Activated CD8-positive, alpha-beta memory T cell treated with anti-CD3 and anti-CD28 coated beads for 4 hours (primary cell): ENCODE measurements around the gene GRB2.
"Not testable (repeated sequence)": the region's sequence is repeated elsewhere in the genome, so short reads cannot be mapped to it uniquely, and the experiment has no call there.

Experiments used
- DNase-seq, 2 donors: peaks; one replicate each; pipeline ENCODE4 v3.0.0-alpha.2; 2020; ENCODE audit warnings: low read depth in 2 of 2

Gene GRB2

DNA sequence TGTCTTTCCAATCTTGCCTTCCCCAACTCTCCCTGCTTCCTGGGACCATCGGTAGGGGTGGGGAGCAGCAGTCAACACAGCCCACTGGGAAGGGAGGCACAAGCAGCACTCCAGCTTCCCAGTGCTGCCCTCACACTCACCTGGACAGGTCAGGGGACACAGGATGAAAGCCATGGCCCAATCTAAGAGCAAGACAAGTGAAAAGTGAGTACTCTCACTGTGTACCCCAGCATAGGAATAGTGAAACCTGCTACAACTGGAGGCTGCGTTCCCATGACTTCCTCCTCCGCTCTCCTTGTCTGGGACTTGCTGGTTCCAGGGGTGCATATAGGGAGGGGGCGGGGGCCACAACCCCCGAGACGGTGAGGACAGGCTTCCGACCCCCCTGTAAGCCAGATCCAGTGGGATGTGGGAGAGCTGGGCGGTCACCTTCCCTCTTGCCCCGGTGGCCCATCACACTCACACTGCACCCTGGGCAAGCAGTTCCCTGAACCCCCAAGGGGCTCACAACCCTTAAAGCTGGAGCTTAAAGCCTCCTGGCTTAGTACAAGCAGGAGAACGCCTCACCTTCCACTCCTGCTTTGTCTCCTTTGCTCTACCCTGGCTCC lies 86.8 kb downstream of the GRB2 start:
- DNase-seq: no peak

DNA sequence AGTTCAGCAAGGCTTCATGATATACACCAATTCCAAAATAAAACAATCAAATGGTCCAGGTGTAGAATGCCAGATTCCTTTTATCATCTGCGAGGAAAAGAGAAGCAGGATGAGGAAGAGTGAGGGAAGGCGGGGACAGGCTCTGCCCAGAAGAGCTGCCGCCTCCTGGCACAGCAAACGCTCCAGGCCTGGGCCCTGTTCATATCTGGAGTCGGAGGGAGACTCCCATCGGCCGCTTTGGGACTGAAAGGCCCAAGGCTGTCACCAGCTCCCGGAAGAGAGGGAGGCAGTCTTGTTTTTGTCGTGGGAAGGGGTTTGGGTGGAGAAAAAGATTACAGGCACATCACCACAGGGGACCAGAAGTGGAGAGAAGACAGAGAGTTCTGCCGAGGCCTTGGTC lies 87.3 kb downstream of the GRB2 start:
- DNase-seq: no peak

DNA sequence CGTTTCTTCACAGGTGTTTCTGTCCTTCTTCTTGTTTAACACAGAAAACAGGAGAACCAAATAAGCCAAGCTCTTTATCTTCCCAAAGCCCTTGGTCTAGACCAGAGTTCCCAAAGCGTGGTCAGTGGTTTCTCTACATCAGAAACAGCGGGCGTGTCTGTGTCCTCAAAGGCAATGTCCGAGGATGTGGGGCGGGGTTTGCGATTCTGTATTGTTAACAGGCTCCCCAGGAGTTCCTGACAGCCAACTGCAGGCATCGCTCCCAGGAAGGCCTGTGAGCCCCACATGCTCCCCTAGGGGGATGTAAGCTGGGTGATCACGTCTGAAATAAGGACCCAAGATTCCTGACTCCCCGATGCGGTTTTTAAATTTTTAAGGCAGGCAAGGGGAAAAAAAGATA lies 87.8 kb downstream of the GRB2 start:
- no peak for DNase-seq

DNA sequence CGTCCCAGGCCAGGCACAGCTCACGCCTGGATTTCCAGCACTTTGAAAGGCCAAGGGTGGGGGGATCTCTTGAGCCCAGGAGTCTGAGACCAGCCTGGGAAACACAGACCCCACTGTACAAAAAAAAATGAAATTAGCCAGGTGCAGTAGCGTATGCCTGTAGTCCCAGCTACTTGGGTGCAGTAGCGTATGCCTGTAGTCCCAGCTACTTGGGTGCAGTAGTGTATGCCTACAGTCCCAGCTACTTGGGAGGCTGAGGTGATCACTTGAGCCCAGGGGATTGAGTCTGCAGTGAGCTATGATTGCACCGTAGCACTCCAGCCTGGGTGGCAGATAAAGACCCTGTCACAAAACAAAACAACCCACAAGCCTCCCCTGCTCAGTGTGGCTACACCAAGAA lies 89.2 kb downstream of the GRB2 start:
- no peak for DNase-seq

DNA sequence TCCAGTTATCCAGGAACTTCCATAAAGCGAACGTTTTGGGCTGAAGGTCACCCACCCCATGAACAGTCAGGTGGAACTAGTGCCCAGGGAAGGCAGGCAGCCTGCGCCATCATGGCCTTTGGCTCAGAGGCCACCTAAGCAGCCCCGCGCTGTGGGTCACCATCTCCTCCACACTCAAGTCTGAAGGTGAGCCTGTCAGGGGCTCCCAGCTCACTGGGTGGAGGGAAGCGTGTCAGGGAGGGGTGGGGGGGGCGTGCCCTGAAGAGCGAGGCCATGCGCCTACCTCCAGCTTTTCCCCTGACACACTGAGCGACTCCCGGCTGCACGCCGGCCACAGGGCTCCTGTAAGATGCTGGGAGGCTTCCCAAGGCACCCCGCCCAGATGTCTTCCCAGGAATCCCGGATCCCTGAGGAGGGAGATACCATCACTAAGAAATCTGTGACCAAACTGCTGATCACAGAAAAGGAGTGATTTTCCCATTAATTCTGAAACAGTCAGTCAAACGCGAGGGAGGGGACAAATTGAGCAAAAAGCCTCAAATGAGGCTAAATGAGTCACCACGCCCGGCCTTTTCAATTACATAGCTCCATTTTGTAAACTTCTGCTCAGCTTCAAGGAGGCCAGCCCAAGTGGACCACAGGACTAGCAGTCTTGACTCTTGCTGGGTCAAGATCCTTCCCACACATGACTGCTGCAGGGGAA lies 89.8 kb downstream of the GRB2 start:
- no peak for DNase-seq

DNA sequence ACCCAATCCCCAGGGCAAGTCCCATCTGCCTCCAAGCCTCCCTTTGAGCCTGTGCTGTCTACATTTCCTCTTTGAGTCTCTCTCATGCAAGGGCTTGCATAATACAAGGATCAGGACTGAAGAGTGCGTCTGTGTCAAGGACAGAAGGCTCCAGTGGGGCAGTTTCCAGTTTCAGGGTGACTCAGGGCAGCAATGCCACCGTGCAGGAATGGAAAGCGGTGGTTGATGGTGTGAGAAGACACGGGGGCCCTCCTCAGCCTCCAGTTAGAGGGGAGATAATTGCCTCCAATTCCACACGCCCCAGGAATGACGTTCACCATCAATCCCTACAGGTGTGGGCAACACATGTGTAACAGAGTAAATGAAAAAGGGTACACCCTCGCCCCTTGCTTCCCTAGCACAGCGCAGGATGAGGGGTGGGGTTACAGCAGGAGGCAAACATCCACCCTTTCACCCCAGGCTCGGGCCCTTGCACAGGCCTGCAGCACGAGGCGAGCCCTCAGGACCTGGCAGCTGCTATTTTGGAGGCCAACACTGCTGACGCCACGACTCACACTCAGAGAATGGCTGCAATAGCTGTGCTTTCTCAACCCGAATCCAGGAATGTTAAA lies 91.4 kb downstream of the GRB2 start:
- DNase-seq: no peak

DNA sequence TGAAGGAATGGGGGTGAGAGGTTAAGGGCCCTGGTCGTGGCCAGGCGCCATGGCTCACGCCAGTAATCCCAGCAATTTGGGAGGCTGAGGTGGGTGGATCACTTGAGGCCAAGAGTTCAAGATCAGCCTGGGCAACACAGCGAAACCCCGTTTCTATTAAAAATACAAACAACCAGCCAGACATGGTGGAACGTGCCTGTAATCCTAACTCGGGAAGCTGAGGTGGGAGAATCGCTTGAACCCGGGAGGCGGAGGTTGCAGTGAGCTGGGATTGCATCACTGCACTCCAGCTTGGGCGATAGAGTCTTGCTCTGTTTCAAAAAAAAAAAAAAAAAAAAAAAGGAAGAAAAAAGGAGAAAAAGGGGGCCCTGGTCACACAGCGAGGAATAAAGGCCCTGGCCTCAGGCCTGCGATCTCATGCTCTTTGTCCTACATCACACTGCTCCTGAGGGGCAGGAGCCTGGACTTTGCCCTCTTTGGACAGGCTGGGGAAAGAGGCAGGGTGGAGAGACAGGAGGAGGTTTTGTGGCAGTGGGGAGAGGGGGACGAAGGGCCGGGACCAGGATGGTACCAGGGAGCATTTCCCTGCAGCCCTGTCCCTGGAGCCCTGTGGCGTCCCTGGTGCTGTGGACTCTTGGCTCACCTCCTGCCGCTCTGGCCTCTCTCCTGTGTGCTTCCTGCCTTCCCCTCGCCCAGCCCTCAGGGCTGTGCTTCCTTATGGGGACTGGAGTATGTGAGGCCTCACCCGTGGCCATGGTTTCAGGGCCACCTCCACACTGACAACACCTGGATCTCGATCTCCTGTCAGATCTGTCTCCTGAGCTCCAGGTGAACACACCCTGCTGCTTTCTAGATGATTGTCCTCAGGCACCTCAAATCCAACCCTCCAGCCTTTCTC lies 96.5 kb downstream of the GRB2 start:
- no peak for DNase-seq

DNA sequence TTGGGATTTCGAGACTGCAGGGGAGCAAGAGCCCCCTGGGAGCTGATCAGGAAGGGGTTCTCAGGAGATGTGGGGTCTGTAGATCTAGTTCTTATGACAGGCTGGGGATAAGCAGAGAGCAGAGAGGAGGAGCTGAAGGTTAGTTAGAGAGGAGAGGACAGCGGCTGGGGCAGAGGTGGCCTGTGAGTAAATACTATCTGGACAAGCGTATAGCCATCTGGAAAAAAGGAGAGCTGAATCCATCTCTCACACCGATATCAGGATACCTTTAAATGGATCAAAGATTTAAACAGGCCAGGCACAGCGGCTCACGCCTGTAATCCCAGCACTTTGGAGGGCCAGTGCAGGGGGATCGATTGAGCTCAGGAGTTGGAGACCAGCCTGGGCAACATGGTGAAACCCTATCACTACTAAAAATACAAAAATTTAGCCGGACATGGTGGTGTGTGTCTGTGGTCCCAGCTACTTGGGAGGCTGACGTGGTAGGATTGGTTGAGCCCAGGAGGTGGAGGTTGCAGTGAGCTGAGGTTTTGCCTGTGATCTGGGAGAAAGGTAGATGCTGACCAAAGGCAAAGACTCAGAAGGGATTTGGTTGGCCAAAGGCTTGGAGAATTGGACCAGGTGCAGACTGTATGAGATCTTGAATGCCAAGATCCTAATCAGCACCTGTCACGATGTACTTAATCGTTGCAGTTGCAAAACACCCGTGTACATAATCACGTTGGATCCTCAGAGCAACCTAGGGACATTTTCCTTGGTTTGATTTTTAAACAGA lies 97.3 kb downstream of the GRB2 start:
- DNase-seq: no peak

DNA sequence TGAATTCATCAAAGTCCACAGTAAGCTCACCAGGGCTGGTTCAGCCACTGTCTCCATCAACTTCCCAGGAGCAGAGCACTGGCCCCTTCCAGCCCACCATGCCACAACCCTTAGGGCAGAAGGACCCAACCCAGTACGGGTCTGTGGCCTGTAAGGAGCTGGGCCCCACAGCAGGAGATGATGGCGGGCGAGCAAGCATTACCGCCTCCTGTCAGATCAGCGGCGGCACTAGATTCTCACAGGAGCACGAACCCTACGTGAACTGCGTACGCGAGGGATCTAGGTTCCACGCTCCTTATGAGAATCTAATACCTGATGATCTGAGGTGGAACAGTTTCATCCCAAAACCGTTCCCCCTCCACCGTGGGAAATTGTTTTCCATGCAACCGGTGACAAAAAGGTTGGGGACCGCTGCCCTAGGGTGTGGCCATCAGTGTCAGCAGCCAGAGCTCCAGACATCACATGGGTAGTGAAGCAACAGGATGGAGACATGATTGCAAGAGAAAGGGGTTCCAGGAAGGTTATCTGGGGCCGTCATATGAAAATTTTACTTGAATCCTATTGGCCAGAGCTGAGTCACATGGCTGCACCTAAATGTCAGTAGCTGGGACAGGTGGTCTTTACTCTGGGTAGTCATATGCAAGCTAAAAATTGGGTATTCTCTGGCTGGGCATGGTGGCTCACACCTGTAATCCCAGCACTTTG lies 103.8 kb downstream of the GRB2 start:
- DNase-seq: no peak

DNA sequence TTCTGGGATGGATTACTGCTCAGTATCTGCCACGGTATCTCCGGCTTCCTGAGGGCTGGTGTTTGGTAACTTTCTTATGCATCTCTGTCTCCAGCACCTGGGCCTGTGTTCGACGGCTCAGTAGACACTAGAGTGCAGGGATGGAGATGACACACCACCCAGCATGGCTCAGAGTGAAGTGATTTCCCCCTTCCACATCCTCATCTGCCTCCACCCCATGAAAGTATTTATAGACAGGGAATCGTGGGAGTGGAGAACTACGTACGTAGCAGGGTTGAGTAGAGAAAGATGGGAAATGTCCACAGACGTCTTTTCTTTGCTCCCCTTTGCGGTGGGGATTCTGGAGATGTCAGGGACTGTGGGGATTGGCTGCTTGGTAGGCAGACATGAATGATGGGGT lies 104.4 kb downstream of the GRB2 start:
- no peak for DNase-seq

DNA sequence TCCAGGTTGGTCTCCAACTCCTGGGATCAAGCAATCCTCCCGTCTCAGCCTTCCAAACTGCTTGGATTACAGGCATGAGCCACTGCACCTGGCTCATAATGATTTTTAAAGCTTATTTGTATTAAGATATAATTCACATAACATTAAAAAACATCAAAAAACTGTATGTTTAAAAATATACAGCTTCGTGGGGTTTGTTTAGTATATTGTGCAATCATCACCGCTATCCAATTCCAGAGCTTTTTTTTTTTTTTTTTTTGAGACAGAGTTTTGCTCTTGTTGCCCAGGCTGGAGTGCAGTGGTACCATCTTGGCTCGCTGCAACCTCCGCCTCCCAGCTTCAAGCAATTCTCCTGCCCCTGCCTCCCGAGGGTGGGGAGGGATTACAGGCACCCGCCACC lies 105.2 kb downstream of the GRB2 start:
- DNase-seq: no peak

DNA sequence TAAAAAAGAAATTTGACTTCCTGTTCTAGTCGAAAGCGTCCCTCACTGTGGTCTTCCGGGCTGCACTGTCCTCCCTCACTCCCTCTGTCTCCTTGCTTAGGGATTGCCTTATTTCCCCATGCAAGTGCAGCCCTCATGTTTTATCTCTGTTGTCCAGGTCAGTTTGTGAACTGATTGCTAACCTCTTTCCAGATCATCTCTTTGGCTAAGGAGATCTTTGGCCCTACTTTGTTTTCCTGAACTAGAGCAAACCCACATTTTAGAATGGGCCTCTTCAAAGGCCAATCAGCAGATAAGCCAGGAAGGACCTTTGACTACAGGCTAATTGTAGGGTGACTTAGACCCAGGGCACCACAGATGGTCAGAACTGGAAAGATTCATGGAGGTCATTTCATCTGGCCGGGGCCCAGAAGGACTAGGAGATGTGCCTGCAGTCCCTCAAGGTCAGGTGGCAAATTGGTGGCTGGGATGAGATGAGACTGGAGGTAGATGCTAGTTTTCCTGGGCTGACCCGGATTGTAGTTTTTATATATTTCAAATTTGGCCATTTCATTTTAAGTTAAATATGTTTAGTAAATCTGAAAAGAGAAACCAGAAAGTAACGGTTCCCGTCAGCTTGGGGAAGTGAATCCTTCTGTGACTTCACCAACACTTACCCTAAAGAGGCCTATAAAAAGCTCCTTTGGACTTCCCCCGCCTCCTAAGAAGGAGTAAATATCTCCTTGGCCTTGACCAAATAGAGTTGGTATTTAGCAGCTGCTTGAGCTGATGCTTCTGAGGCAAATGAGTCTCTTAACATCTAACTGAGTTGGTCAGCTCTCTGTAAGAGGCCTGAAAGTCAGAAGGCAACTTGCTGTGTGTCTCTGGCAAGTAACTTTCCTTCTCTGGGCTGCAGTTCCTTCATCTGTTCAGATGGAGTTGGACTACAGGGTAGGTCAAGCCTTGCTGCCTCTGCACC lies 110.0 kb downstream of the GRB2 start:
- DNase-seq: no peak

DNA sequence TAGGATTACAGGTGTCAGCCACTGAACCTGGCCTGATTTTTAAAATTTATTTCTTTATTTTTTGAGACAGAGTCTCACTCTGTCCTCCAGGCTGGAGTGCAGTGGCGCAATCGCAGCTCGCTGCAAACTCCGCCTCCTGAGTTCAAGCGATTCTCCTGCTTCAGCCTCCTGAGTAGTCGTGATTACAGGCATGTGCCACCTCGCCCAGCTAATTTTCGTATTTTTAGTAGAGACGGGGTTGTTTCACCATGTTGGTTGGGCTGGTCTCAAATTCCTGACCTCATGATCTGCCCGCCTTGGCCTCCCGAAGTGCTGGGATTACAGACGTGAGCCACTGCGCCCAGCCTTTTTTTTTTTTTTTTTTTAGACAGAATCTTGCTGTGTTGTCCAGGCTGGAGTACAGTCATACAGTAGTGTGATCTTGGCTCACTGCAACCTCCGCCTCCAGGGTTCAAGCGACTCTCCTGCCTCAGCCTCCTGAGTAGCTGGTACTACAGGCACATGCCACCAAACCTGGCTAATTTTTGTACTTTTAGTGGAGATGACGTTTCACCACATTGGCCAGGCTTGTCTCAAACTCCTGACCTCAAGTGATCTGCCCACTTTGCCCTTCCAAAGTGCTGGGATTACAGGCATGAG lies 112.5 kb downstream of the GRB2 start:
- DNase-seq: not testable (repeated sequence)

DNA sequence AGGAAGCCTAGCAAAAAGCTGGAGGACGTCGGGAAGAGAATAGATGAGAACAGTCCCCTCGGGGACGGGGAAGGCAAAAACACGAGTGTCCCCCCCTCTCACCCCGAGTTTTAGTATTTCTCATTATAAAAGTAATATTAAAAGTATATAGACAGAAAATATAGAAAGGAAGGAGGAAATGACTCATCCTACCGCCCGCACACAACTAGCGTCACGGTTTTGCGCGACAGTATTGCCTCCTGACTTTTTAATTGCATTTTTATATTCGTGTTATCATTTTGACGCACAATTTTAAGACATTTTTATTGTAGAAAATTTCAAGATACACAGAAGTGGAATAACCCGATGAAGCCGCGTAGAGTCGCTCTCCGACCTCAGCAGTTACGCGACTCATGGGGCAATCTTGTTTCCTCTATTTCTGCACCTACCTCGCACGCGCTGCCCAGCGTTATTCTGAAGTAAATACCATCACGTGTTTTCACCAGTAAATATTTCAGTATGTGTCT lies 115.6 kb downstream of the GRB2 start:
- peak; percentile 41 to 43 for DNase-seq

DNA sequence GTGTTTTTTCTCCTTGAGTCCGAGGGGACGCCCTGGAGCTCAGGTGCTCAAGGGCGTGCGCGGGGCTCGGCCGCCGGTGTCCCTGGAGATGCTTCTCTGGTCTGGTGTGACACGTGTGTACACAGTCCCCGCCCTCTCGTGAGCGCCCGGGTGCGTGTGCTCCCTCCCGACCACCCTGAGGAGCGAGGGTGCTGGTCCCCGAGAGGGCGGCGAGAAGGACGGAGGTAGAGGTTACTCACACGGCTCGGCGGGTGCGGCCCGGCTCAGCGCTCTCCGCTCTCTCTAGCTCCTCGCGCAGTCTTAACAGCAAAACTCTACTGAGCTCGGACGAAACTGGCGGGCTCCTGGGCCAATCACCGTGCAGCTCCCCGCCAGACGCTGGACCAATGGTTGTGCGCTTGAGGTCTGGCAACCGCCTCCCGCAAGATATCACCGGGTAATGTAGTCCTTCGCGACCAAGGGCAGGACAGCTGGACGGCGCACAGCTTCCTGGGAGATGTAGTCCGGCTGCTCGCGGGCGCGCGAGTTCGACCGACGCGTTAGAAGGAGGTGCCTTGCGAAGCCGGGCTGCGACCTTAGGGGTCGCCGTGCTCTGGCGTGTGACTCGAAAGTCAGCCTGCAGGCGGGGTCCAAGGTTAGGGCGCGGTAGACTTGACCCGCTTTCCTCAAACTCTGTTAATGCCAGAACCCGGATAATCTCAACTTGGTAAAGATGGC lies 116.2 kb downstream of the GRB2 start, which contains the start of gene SLC25A19:
Gene SLC25A19 (minus strand): TSS at position 319 of the 717 bp plus-strand sequence. CDS start 2,669 bp downstream, outside the sequence.
- DNase-seq: peak; percentile 91 to 96

DNA sequence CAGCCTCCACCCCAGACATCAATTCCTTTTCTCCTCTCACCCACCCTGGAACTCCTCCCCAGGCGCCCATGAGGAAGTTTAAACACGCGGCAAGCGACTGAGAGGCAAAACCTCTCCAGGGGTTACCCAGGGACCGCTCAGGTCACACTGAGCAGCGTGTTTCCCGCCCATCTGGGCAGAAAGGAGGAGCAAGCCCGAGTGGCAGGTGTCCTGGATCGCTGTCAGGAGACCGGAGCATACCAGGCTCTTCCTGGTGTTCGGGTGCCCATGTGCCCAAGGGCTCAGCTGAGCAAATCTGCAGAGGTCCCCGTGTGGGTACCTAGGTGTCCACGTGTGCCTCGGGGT lies 116.7 kb downstream of the GRB2 start:
- peak in 1 of 2 donors; percentile 16 for DNase-seq

DNA sequence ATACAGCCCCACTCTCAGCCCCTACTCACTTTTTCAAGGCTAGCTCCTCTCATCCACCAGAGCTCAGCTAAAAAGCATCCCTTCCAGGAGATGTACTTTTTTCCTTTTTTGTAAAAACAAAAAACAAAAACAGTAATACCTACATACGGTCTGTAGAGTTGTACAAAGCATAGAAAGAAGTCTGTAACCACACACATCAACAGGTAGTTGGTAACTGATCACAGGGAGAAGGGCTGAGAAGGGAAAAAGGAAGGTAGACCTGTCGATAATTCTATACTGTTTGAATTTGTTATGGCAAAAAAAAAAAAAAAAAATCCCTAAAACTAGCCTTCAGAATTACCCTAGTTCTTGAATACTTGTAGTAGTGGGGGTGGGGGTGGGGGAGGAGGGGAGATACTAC lies 117.1 kb downstream of the GRB2 start:
- DNase-seq: no peak

DNA sequence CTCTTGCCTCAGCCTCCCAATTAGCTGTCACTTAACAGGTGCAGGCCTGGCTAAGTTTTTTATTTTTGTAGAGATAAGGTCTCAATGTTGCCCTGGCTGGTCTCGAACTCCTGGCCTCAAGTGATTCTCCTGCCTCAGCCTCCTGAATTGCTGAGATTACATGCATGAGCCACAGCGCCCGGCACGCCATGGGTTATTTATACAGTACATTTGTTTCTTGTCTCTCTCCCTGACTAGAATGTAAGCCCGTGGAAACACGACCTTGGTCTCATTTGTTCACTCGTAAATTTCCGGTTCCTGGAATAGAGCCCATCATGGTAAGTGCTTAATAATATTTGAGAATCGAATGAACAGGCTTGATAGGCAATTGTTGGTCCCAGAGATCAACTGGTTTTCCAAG lies 118.3 kb downstream of the GRB2 start:
- DNase-seq: no peak
